ENCODE data around the gene LIN28A.

DNA sequence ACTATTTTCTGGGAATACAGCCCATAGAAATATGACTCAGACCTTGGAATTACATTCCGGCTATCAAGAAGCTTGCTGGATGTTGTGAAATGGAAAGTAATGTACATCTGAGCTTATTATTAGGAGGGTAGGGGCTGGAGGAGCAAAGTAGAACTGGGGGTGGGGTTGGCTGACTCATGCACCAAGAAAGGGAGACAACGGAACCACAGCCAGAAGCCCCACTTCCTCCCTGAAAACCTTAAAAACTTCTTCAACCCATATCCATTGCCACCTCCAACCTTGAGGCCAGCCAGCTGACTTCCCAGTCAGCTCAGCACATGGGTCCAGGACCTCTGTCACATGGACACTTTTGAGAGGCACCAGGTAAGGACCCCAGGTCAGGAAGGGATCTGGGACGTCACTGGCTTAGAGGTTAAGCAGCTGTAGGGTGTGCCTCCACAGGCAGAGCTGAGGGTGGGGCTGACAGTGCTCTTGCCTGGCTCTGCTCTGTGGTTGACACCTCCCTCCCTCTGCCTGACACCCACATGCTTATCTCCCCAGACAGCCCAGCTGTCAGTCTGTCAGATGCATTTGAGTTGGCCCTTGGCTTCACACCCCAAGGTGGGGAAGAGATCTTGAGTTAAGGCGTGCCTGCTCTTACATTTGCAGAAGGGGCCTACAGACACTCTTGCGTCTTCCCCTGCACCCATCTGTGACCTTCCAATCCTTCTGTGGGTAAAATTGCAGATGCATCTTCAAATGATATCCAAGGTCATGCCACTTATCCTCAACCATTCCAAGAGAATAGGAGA, 32.3 kb upstream of the LIN28A start:
- TF ChIP-seq, protein P1, sequence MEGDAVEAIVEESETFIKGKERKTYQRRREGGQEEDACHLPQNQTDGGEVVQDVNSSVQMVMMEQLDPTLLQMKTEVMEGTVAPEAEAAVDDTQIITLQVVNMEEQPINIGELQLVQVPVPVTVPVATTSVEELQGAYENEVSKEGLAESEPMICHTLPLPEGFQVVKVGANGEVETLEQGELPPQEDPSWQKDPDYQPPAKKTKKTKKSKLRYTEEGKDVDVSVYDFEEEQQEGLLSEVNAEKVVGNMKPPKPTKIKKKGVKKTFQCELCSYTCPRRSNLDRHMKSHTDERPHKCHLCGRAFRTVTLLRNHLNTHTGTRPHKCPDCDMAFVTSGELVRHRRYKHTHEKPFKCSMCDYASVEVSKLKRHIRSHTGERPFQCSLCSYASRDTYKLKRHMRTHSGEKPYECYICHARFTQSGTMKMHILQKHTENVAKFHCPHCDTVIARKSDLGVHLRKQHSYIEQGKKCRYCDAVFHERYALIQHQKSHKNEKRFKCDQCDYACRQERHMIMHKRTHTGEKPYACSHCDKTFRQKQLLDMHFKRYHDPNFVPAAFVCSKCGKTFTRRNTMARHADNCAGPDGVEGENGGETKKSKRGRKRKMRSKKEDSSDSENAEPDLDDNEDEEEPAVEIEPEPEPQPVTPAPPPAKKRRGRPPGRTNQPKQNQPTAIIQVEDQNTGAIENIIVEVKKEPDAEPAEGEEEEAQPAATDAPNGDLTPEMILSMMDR (IDR thresholded peaks at IDR 0.05), result no peak
- TF ChIP-seq POLR2A (IDR thresholded peaks at IDR 0.05), result no peak
